GM19467 (cell line): Measurements from ENCODE around the gene TMEM244.
"Not testable (repeated sequence)": the region's sequence is repeated elsewhere in the genome, so short reads cannot be mapped to it uniquely, and the experiment has no call there.

Experiments
- ATAC-seq: cut with Tn5 transposase; IDR thresholded peaks from one replicate; pipeline ENCODE4 v1.9.1; 2021; ENCODE audit warnings: mild to moderate bottlenecking, moderate library complexity; ENCODE audit not compliant: unreplicated experiment

Gene TMEM244, protein sequence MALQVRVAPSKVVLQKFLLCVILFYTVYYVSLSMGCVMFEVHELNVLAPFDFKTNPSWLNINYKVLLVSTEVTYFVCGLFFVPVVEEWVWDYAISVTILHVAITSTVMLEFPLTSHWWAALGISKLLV

DNA sequence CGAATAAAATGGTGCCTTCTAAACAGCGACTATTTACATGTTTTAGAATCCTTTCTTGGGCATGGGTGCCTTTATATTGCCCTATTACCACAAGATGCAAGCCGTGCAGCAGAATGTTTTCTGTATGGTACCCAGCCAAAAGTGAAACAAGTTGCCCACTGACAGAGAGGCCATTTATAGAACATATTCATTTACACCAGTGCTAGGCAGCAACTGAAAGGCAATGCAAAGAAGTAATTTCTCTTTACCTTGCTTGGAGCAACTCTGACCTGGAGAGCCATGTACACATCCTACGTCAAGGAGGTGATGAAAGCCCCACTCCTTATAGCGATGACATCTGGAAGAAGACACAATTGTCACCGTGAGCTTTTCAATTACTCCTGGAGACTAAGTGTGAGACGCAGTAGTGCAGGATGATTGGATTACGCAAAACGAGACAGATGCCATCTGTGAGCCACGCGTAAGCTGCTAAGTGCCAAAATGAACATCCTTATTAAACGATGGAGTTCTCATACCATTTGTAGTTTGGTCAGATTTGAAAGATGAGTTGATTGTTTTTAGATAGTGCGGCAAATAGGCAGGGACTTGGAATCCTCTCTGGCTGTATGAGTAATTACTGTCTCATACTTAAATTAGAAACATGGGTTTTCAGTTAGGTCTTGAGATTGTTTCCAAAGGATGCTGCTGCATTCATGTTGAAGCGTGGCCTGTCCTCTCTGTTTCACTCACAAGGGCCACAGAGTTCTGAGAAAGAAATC, at the start of gene TMEM244:
TSS of gene TMEM244 (minus strand) at position 408 of the 758 bp plus-strand sequence. CDS start at position 281, 127 bp downstream.
- ATAC-seq: no peak

- peak; percentile 71 for ATAC-seq
Observed at GRCh38 chr6:129908858-129909257, 47.7 kb upstream of the TMEM244 start.

DNA sequence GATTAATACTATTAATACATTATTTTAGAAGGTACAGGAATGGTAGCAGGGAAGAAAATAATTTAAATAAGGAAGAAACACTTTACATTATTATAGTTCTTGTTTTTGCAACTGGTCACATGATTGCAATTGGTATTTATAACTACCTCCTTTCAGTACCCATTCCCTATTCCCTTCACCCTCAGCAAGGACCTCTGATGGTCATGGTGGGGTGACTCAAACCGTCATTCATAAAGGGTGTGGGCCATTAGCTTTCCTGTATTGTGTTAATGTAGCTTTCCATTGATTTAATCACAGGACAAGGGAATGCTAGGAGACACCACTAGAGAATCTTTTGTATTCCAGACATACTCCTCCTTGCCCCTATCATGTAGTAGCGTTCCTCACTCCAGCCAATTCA, 47.2 kb upstream of the TMEM244 start:
- no peak for ATAC-seq

- ATAC-seq: no peak
Observed at GRCh38 chr6:129906515-129907077, 45.5 kb upstream of the TMEM244 start.

DNA sequence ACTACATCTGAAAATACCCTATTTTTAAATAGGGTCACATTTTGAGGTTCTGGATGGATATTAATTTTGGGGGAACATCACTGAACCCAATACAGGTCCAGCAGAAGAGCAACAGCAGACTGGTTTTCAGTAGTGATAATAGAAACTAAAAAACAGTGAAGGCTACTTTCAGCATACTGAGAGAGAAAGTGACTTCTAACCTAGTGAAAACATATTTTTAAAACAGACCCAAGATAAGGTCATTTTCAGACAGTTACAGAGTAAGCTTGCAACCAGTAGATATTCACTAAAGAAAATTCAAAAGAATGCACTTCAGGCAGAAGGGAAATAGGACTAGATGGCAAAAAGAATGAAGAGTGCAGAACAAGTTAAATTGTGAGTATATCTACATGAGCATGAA, 42.0 kb upstream of the TMEM244 start:
- no peak for ATAC-seq

- ATAC-seq: no peak
Observed at GRCh38 chr6:129902681-129903080, 41.6 kb upstream of the TMEM244 start.

GRCh38 chr6:129901910-129902309, 40.8 kb upstream of the TMEM244 start:
- ATAC-seq: no peak

DNA sequence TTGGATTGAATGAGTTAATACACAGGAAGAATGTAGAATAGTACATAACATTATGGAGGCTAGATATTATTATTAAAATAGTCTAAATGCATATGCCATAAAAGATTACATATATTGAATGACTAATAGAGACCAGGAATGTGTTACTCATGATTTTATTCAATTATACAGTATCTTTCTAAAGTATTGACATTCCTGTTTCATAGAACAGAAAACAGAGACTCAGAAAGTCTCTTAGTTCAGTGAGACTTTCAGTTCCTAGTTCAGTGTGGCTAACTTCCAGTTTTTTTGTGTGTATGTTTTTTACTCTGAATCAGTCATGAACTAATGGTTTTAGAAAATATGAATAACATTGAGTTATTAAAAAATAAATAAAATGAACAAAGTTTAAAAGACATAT, 34.6 kb upstream of the TMEM244 start:
- ATAC-seq: no peak

DNA sequence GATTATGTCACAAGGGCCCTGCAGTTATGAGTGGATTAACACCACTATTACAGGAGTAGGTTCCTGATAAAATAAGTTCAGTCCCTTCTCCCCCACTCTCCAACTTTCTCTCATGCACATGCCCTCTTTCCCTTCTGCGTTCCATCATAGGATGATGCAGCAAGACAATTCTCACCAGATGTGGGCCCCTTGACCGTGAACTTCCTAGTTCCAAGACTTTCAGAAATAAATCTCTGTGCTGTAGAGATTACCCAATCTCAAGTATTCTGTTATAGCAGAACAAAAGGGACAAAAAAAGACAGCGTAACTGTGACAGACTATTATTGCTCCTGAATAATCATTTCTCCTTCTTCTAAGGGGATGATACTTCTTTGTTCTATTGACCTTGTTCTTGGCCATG, 33.8 kb upstream of the TMEM244 start:
- ATAC-seq: no peak

DNA sequence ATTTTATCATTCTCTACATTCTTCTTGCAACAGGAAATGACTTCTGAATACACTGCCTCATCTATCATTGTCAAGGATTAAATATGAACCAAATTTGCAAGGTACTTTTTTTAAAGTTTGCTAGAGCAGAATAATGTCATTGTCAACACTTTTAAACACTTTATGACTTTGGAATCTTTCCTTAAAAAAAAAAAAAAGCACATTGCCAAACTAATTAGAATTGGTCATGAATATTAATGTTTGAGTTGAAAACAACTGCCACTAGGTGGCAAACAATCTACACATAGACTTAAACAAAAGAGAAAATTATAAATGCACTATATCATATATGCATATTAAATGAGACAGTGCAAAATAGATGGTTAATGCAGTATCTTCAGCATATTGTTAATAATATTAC, 32.5 kb upstream of the TMEM244 start:
- ATAC-seq: no peak

GRCh38 chr6:129890701-129891100, 29.6 kb upstream of the TMEM244 start:
- ATAC-seq: no peak

- ATAC-seq: no peak
Observed at GRCh38 chr6:129890164-129890563, 29.0 kb upstream of the TMEM244 start.

DNA sequence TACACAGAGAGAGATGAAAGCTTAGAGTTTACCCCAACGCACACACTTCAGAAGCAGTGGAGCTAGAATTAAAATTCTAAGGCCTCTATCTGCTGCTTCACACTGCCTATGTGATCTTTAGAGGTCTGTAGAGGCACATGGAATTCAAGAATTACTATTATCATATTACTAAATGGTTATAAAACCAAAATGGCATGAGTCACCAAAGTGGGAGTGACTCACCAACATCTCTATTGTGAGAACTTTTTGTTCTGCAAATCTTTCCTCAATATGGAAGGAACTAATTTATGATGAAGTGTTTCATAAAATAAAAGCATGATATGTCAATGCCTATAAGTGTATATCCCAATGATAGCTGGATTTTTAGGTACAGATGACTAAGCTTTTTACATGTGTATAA, 28.5 kb upstream of the TMEM244 start:
- no peak for ATAC-seq

DNA sequence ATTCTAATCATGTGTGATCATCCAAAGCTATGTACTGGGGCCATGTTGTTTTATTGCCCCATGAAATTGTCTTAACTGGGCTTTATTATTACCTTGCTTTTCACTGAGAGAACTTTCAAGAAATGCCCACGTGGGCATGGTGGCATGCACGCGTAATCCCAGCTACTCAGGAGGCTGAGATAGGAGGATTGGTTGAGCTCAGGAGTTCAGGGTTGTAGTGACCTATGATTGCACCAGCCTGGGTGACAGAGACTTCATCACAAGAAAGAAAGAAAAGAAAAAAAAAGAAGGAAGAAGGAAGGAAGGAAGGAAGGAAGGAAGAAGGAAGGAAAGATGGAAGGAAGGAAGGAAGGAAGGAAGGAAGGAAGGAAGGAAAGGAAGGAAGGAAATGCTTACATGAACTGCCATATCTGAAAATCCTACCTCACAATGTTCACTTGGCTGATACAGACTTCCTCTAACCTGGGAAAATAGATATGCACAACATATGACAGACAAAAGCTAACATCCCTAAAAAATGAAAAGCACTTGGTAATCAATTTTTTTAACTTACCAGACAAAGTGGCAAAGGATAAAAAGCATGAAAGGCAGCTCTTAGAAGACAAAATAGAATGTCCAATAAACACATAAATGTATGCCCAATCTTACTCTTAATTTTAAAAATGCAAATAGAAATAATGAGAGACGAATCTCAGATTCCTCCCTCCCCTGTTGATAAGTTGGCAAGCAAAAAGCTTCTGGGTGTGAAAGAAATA, 25.5 kb upstream of the TMEM244 start:
- ATAC-seq: no peak

GRCh38 chr6:129884211-129884610, 23.1 kb upstream of the TMEM244 start:
- ATAC-seq: no peak

DNA sequence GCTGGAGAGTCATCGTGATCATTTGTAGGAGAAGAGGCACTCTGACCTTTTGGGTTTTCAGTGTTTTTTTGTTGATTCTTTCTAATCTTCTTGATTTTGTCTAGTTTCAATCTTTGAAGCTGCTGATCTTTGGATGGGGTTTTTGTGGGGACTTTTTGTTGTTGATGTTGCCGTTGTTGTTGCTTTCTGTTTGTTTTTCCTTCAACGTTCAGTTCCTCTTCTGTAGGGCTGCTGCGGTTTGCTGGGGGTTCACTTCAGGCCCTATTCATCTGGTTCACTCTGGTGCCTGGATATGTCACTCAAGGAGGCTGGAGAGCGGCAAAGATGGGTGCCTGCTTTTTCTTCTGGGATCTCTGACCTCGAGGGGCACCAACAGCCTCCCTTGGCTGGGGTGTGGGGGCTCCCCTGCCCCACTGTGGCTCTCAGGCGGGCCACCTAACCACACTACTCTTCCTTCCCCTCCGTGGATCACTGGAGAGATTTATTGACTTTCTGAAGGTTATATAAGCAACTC, 21.5 kb upstream of the TMEM244 start:
- peak; percentile 88 for ATAC-seq

- ATAC-seq: not testable (repeated sequence)
Observed at GRCh38 chr6:129877894-129878293, 16.8 kb upstream of the TMEM244 start.

DNA sequence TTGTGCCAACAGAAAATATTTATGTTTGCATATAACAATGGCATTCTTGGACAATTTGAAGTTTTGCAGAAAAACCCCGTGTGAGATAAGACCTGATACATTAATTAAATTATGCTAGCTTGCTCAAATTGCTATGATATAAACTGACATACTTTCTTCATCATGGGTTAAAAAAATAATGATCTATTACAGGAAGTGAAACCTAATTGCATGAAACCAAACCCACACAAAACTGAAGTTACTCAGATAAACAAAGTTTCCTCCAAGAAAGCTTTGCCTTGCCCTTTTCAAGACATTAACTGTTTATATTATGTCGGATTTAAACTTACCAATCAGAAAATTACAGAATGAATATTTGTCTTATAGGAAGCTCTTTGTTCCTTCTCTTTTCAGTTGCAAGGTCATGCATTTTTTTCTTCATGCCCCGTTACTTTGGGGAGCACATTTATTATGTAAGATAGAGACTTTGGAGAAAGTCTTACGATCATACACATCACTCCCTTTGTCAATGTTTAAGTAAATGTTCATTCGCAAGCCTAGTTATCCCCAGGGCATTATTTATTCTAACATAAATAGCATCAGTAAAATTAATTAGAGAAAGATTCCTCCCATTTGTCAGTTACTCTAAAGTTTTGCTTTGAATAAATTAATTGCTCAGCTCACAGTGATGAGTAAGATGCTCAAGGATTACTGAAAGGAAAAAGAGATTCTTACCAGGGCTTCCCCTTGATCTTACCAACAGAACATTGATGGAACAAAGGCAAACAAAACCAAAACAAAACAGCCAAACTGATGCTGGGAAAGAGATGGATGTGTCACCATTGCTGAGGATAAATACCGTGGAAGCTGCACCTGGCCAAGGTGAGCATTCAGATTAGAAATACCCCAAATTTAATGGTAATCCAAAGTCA, 14.8 kb upstream of the TMEM244 start:
- ATAC-seq: peak; percentile 84

DNA sequence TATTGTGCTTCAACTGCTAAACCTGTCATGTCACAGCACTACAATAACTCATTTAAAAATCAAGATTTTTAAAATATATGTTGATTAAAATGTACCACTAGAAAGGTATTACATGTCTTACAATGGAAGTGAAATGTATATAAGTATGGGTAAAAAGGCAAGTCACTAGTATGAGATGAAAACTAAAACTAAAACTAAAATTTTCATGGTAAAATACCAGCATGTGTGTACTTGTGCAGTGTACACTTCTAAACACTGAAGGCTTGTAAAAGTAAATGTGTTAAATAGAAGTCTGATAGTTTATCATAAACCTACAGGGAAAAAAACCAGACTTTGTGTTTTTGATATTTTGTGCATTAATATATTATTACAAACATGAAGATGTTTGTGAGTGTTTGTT, 13.7 kb upstream of the TMEM244 start:
- ATAC-seq: peak; percentile 28

- no peak for ATAC-seq
Observed at GRCh38 chr6:129872586-129872985, 11.5 kb upstream of the TMEM244 start.
